Calu3 (cell line): ENCODE measurements around the gene SLC39A10. TPM values are rescaled to one million over a fixed set of nuclear protein-coding genes. Genes with fewer than 3 reads are reported as not detected.

Source experiments
- BruUV-seq: library from RNA; stranded (reverse); fragments of 400-500 nt; replicated peaks from 2 replicates; lab custom pipeline; 2021; lab: Mats Ljungman, UMichigan
- CTCF ChIA-PET: fragments of 300-600 bp; sonication (Branson Sonifier 250); formaldehyde crosslinking; loops from one replicate; lab custom pipeline; 2022; ENCODE audit warnings: antibody characterized with exemption; lab: Charles Lee
- DNase-seq: peaks from one replicate; pipeline ENCODE4 v3.0.0; 2022
- H3K27ac Mint-ChIP-seq: one replicate; pipeline ENCODE4 v1.8.0; 2022; ENCODE audit warnings: mixed read lengths; ENCODE audit not compliant: unreplicated experiment
- H3K27me3 Mint-ChIP-seq: one replicate; pipeline ENCODE4 v1.8.0; 2022; ENCODE audit warnings: mixed read lengths; ENCODE audit not compliant: unreplicated experiment
- H3K36me3 Mint-ChIP-seq: one replicate; pipeline ENCODE4 v1.8.0; 2022; ENCODE audit warnings: mild to moderate bottlenecking, moderate library complexity, mixed read lengths; ENCODE audit not compliant: insufficient read depth, unreplicated experiment
- H3K4me1 Mint-ChIP-seq: one replicate; pipeline ENCODE4 v1.8.0; 2022; ENCODE audit warnings: mild to moderate bottlenecking, low read depth, mixed read lengths; ENCODE audit not compliant: unreplicated experiment
- H3K4me3 Mint-ChIP-seq: one replicate; pipeline ENCODE4 v1.8.0; 2022; ENCODE audit warnings: mild to moderate bottlenecking, low read depth, moderate library complexity, mixed read lengths; ENCODE audit not compliant: unreplicated experiment
- H3K9me3 Mint-ChIP-seq: one replicate; pipeline ENCODE4 v1.8.0; 2022; ENCODE audit warnings: low read depth, mixed read lengths; ENCODE audit not compliant: unreplicated experiment
- CTCF ChIP-seq: fragments of 200-600 bp; IDR thresholded peaks from one replicate; pipeline ENCODE4 v1.8.0; 2022; ENCODE audit warnings: antibody characterized with exemption; ENCODE audit not compliant: unreplicated experiment
- intact Hi-C: fragments of 100-400 bp; cut with micrococcal nuclease; formaldehyde crosslinking; loops from one replicate; pipeline ENCODE4 v1.10.0; 2022; ENCODE audit not compliant: unreplicated experiment
- total RNA-seq: library from RNA; stranded (reverse); gene quantifications from 2 replicates; pipeline ENCODE4 v1.2.3, GENCODE V29; 2022

The SLC39A10 gene
- total RNA-seq, 1 experiment from 2014 or later: 133 TPM

- no peaks in the 10 kb centered on the region for H3K27me3 Mint-ChIP-seq
- no peaks in the 10 kb centered on the region for H3K36me3 Mint-ChIP-seq
- DNase-seq: no peak
- peaks cover 2% of the 10 kb centered on the region for H3K9me3 Mint-ChIP-seq
- TF ChIP-seq CTCF: no peak
- CTCF ChIA-PET: no interaction called here
- no peak overlapping the region for H3K4me3 Mint-ChIP-seq
- no TSS peak for BruUV-seq
- H3K4me1 Mint-ChIP-seq: peaks cover 31% of the 10 kb centered on the region
- no peak overlapping the region for H3K27ac Mint-ChIP-seq
- intact Hi-C loops: no loop called here
These were observed 23.5 kb upstream of the SLC39A10 start for GRCh38 chr2:195633573-195633870.

GRCh38 chr2:195633974-195634373 is 23.1 kb upstream of the SLC39A10 start:
- DNase-seq: no peak
- Mint-ChIP-seq H3K4me1 (peaks cover 31% of the 10 kb centered on the region), H3K27me3 (no peaks in the 10 kb centered on the region), H3K9me3 (peaks cover 2% of the 10 kb centered on the region), H3K36me3 (no peaks in the 10 kb centered on the region), H3K27ac (no peak overlapping the region), H3K4me3 (no peak overlapping the region)
- BruUV-seq: no TSS peak
- no peak for TF ChIP-seq CTCF
- intact Hi-C loops: no loop called here
- CTCF ChIA-PET: no interaction called here

- intact Hi-C loops: no loop called here
- no peak for TF ChIP-seq CTCF
- Mint-ChIP-seq H3K9me3 (peaks cover 2% of the 10 kb centered on the region), H3K4me1 (peaks cover 47% of the 10 kb centered on the region), H3K27ac (no peak overlapping the region), H3K27me3 (no peaks in the 10 kb centered on the region), H3K4me3 (no peak overlapping the region), H3K36me3 (no peaks in the 10 kb centered on the region)
- no peak for DNase-seq
- no TSS peak for BruUV-seq
- CTCF ChIA-PET: interaction anchor here (0.5 kb wide), 1 partner anchor 13 kb away, joined by 3 read pairs; no protein-coding TSS in a partner anchor
These were observed 20.1 kb upstream of the SLC39A10 start for GRCh38 chr2:195636890-195637289.

GRCh38 chr2:195638750-195639149 is 18.3 kb upstream of the SLC39A10 start:
- Mint-ChIP-seq H3K4me3 (no peak overlapping the region), H3K27me3 (no peaks in the 10 kb centered on the region), H3K27ac (no peak overlapping the region), H3K4me1 (peaks cover 54% of the 10 kb centered on the region), H3K9me3 (peaks cover 2% of the 10 kb centered on the region), H3K36me3 (no peaks in the 10 kb centered on the region)
- intact Hi-C loops: no loop called here
- no TSS peak for BruUV-seq
- CTCF ChIA-PET: interaction anchor here (1.2 kb wide), 1 partner anchor 16 kb away, joined by 4 read pairs; no protein-coding TSS in a partner anchor
- DNase-seq: no peak
- TF ChIP-seq CTCF: no peak
